Kidney (tissue), 14 donors: ENCODE results near the gene ZDHHC14. TPM values are rescaled to one million over a fixed set of nuclear protein-coding genes. Genes with fewer than 3 reads are reported as not detected.

Experiments
- DNase-seq, 5 donors: peaks; one replicate each; pipeline ENCODE4 v3.0.0-alpha.2; 2013 to 2020
- FAIRE-seq: peaks from 2 replicates; lab custom pipeline; 2012; peaks lifted over from hg19 to GRCh38; lab: Jason Lieb, UNC
- H3K27ac ChIP-seq, 2 donors: one replicate each; pipeline ENCODE4 v1.7.0; 2013; ENCODE audit warnings: low read depth in 2 of 2, low read length in 2 of 2, inconsistent platforms in 1 of 2
- H3K27me3 ChIP-seq: one replicate; pipeline ENCODE4 v1.7.1; 2013; ENCODE audit warnings: low read length, inconsistent platforms; ENCODE audit not compliant: control insufficient read depth, insufficient read depth
- H3K36me3 ChIP-seq, 3 donors: one replicate each; pipeline versions ENCODE4 v1.7.0 to v1.7.1; 2013; ENCODE audit warnings: low read length in 3 of 3, control low read depth in 1 of 3, inconsistent platforms in 1 of 3; ENCODE audit not compliant: insufficient read depth in 3 of 3, control insufficient read depth in 2 of 3
- H3K4me1 ChIP-seq, 3 donors: one replicate each; pipeline versions ENCODE4 v1.7.0 to v1.7.1; 2013; ENCODE audit warnings: low read length in 3 of 3, inconsistent platforms in 1 of 3, low read depth in 1 of 3; ENCODE audit not compliant: control insufficient read depth in 2 of 3, insufficient read depth in 2 of 3
- H3K4me3 ChIP-seq, 3 donors: one replicate each; pipeline versions ENCODE4 v1.7.0 to v1.8.1; 2013; ENCODE audit warnings: low read length in 3 of 3, control low read depth in 1 of 3, inconsistent platforms in 1 of 3
- H3K9ac ChIP-seq, 3 donors: one replicate each; pipeline versions ENCODE4 v1.7.0 to v1.7.1; 2013; ENCODE audit warnings: low read length in 3 of 3, control low read depth in 1 of 3, inconsistent platforms in 1 of 3
- H3K9me3 ChIP-seq, 3 donors: one replicate each; pipeline versions ENCODE4 v1.7.0 to v1.7.1; 2013; ENCODE audit warnings: low read length in 3 of 3, control low read depth in 1 of 3, inconsistent platforms in 1 of 3; ENCODE audit not compliant: control insufficient read depth in 2 of 3, insufficient read depth in 1 of 3
- CTCF ChIP-seq: IDR thresholded peaks from 3 replicates; pipeline ENCODE4 v1.5.1; 2012; ENCODE audit warnings: mild to moderate bottlenecking, moderate library complexity, borderline replicate concordance; ENCODE audit not compliant: insufficient read depth; ENCODE audit errors: extremely low read depth
- intact Hi-C: fragments of 100-400 bp; cut with DNase I; formaldehyde crosslinking; loops from one replicate; pipeline ENCODE4 v1.11.1; 2022
- polyA plus RNA-seq: library from polyadenylated mRNA; stranded (reverse); fragments of 350-450 nt; fragmentation: Illumina TruSeq; extraction: RNeasy Lipid Tissue Mini Kit (QIAGEN cat#74804); gene quantifications from one replicate; pipeline ENCODE4 v1.2.3, GENCODE V29; 2014; ENCODE audit warnings: low read depth, low replicate concordance; ENCODE audit not compliant: insufficient read depth
- total RNA-seq: library from RNA; stranded (reverse); fragmentation: NEBNext Ultra II Directional; extraction: Animal tissue kit (Norgen Biotek cat#: 25700); gene quantifications from one replicate; pipeline ENCODE4 v1.2.1, GENCODE V29; 2021
- donor health status: control.
- donor health status: control.
- donor health status: control.
- donor health status: control.
- donor health status: control.
- donor health status: DM: yes; HTN: yes; CAD: no.
- donor health status: Normal renal cell carcinoma (clear cell type).

Gene ZDHHC14
- total and polyA plus RNA-seq, 2 donors from 2014 or later = 13.5 to 26.7 TPM

- DNase-seq (no peak), FAIRE-seq (no peak)
- no peaks in the 10 kb centered on the region for H3K36me3 ChIP-seq
- peaks cover 0 to 19% (median 9%) of the 10 kb centered on the region in 3 donors for H3K4me1 ChIP-seq
- TF ChIP-seq CTCF = no peak
- H3K9ac ChIP-seq = no peak overlapping the region
- intact Hi-C loops = no loop called here
- no peak overlapping the region for H3K27ac ChIP-seq
- no peaks in the 10 kb centered on the region for H3K9me3 ChIP-seq
- H3K4me3 ChIP-seq = no peak overlapping the region
- no peaks in the 10 kb centered on the region for H3K27me3 ChIP-seq
Measured at GRCh38 chr6:157430834-157431233, 49.8 kb downstream of the ZDHHC14 start.

GRCh38 chr6:157432231-157432891 lies 51.4 kb downstream of the ZDHHC14 start:
- Histone ChIP-seq H3K9ac (no peak overlapping the region), H3K27me3 (no peaks in the 10 kb centered on the region), H3K4me1 (peaks cover 0 to 25% (median 12%) of the 10 kb centered on the region in 3 donors), H3K36me3 (no peaks in the 10 kb centered on the region), H3K9me3 (no peaks in the 10 kb centered on the region), H3K4me3 (no peak overlapping the region), H3K27ac (peak overlapping the region in 1 of 2 donors; percentile 53)
- peak in 3 of 5 donors; percentile 68 to 82 (median 70) for DNase-seq
- TF ChIP-seq CTCF = no peak
- no peak for FAIRE-seq
- intact Hi-C loops = no loop called here

- Histone ChIP-seq H3K9ac (no peak overlapping the region), H3K4me3 (no peak overlapping the region), H3K9me3 (no peaks in the 10 kb centered on the region), H3K4me1 (peaks cover 0 to 24% (median 12%) of the 10 kb centered on the region in 3 donors), H3K27me3 (no peaks in the 10 kb centered on the region), H3K36me3 (no peaks in the 10 kb centered on the region), H3K27ac (peak overlapping the region in 1 of 2 donors; percentile 53)
- intact Hi-C loops = no loop called here
- DNase-seq = peak in 1 of 5 donors; percentile 51
- FAIRE-seq = no peak
- TF ChIP-seq CTCF = no peak
Measured at GRCh38 chr6:157432892-157433265, 51.9 kb downstream of the ZDHHC14 start.

GRCh38 chr6:157433678-157434081 lies 52.7 kb downstream of the ZDHHC14 start:
- Histone ChIP-seq H3K9ac (no peak overlapping the region), H3K27ac (no peak overlapping the region), H3K9me3 (no peaks in the 10 kb centered on the region), H3K4me1 (peaks cover 0 to 20% (median 8%) of the 10 kb centered on the region in 3 donors), H3K27me3 (no peaks in the 10 kb centered on the region), H3K36me3 (no peaks in the 10 kb centered on the region), H3K4me3 (no peak overlapping the region)
- intact Hi-C loops = no loop called here
- FAIRE-seq = no peak
- DNase-seq = no peak
- no peak for TF ChIP-seq CTCF
